GM19452 (cell line): ENCODE measurements around the gene LIN7B.
"Not testable (repeated sequence)": the region's sequence is repeated elsewhere in the genome, so short reads cannot be mapped to it uniquely, and the experiment has no call there.

ENCODE experiments used
- ATAC-seq: cut with Tn5 transposase; IDR thresholded peaks from one replicate; pipeline ENCODE4 v1.9.1; 2021; ENCODE audit not compliant: unreplicated experiment

The LIN7B gene

GRCh38 chr19:49141352-49141751 is 27.2 kb downstream of the LIN7B start:
- no peak for ATAC-seq

DNA sequence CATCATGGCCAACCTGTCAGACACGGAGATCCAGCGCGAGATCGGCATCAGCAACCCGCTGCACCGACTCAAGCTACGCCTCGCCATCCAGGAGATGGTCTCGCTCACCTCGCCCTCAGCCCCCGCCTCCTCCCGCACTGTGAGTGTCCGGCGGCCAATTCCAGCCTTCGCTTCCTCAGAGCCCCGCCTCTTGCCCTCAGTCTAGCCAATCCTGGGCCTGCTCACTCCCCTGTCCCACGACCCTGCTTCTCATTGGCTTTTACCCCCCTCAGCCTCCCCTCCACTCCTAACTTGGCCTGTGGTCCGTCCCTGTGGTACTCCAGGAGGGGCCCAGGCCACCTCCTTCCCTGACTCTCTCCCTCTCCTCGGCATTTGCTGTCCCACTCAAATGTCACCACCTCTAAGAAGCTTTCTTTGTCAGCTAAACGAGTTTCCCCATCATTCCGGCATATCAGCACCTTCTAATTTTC is 28.7 kb downstream of the LIN7B start:
- no peak for ATAC-seq

DNA sequence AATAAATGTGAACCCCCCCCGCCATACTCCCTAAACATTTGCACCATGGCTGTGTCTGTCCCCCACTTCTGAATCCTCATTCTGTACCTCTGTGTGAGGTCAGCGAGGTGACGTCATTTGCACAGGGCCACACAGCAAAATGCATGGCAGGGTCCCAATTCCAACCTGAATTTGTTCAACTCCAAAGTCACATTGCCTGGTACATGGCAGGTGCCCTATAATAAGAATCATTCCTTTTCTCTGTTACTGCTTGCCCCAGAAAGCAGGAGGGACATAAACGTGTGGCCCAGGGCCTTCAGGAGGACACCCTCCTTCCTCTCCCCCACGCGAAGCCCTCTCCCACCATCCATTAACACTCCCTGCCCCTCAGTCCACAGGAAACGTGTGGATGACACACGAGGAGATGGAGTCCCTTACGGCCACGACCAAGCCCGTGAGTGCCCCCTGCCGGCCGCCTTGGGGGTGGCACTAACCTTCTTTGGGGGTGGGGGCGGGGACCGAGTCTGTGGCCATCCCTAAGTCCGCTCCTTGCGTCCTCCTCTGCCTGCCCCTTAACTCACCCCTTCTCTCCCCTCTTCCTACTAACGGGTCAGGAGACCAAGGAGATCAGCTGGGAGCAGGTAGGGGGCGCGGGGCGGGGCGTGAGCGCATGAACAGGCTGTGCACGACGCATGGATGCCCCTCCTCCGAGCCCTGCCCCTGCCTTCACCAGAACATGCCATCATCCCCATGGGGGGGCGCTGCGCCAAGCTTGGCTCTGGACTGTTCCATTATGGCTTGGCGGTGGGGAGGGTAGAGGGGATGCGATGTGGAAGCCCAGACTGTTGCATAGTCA is 31.6 kb downstream of the LIN7B start:
- ATAC-seq, result no peak

DNA sequence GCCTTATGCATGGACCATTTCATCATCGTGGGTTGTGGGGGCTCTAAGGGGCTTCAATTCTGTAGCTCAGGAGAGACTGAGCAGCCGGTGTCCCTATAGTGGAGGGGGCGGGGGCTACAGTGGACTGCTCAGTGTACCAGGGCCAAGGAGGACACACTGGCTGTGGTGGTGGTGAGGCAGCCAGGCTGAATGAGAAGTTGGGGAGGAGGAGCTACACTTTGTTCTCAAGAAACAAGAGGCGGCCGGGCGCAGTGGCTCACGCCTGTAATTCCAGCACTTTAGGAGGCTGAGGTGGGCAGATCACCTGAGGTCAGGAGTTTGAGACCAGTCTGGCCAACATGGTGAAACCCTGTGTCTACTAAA is 32.2 kb downstream of the LIN7B start:
- not testable (repeated sequence) for ATAC-seq

DNA sequence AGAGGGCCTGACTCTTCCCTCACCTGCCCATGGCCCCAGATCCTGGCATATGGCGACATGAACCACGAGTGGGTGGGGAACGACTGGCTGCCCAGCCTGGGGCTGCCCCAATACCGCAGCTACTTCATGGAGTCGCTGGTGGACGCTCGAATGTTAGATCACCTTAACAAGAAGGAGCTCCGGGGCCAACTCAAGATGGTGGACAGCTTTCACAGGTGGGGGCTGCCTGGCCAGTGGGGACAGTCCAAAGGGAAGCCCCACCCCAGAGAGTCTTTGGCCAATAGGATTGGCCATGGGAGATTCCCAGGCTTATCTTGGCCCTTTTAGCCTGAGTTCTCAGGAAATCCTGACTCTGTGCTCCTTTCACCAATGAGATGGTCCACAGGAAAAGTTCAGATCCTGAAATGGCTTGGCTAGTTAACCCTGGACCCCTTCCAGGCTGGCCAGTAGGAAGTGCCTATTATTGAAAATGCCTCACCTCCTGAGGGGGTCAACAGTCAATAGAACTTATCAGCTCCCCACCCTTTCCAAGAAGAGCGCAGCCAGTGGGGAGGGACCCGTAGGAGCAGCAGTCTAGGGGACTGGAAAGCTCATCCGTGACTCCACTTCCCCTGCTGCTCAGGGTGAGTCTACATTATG is 34.0 kb downstream of the LIN7B start:
- ATAC-seq, result no peak

DNA sequence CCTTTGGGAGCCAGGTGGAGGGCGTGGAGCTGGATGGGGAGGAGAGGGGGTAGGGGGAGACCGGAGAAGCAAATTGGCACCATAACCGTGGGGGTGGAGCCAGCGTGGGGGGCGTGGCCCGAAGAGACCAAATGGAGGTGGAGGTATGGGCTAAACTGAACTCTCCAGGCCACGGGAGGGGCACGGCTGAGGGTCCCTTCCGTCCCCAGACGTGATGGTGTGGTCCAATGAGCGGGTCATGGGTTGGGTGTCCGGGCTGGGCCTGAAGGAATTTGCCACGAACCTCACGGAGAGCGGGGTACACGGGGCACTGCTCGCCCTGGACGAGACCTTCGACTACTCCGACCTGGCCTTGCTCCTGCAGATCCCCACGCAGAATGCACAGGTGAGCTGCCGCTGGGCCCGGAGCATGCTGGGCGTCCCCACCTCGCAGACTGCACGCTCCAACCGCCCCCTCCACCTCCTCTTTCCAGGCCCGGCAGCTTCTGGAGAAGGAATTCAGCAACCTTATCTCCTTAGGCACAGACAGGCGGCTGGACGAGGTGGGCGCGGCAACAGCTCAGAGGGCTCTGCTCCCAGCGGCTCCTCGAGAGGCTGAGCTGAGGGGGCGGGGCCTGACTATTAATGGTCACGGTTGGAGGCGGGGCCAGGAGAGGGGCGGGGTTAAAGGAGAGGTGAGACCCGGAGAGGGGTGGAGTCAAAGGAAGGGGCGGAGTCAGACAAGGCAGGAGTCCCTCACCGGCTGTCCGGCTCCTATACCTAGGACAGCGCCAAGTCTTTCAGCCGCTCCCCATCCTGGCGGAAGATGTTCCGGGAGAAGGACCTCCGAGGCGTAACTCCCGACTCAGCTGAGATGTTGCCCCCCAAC is 34.8 kb downstream of the LIN7B start:
- no peak for ATAC-seq

- no peak for ATAC-seq
These were observed 35.5 kb downstream of the LIN7B start for GRCh38 chr19:49149652-49150105.

- ATAC-seq, result no peak
These were observed 36.2 kb downstream of the LIN7B start for GRCh38 chr19:49150106-49150943.

- ATAC-seq, result no peak
These were observed 36.7 kb downstream of the LIN7B start for GRCh38 chr19:49150944-49151243.

- ATAC-seq, result no peak
These were observed 37.3 kb downstream of the LIN7B start for GRCh38 chr19:49151267-49152118.

DNA sequence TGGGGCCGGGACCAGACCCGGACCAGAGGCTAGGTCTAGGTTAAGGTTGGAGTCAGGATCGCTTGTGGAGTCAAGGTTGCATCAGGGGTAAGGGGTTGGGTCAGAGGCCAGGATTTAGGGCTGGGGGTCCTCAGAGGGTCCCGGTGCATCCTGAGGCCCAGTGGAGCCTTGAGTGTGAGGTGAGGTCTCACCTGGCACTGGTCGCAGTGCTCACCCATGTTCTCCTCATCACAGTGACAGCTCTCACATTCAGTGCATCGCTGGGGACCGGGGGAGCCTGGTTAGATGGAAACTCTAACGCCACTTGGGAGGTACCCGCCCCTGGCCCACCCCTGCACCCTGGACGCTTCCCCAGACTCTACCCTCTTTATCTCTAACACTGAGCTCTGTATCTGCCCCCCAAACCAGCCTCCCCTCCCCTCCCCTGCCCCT is 38.0 kb downstream of the LIN7B start:
- ATAC-seq, result no peak

- ATAC-seq, result no peak
These were observed 39.1 kb downstream of the LIN7B start for GRCh38 chr19:49153167-49153809.

DNA sequence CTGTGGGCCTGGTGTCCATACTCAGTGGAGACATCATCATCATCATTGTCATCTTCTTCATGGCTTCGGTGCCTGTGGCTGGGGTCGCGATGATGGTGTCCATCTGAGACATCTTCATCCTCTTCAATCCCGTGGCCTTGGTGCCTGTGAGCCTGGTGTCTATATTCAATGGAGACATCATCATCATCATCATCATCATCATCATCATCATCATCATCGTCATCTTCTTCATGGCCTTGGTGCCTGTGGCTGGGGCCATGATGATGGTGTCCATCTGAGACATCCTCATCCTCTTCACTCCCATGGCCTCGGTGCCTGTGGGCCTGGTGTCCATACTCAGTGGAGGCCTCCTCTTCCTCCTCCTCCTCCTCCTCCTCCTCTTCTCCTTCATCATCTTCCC is 40.1 kb downstream of the LIN7B start:
- ATAC-seq, result no peak

GRCh38 chr19:49155005-49155819 is 41.0 kb downstream of the LIN7B start, which contains the start of gene HRC:
Gene HRC (minus strand): TSS chr19:49155396. CDS start chr19:49155237, 159 bp downstream.
- ATAC-seq, result no peak

GRCh38 chr19:49155820-49156346 is 41.7 kb downstream of the LIN7B start:
- ATAC-seq, result no peak

DNA sequence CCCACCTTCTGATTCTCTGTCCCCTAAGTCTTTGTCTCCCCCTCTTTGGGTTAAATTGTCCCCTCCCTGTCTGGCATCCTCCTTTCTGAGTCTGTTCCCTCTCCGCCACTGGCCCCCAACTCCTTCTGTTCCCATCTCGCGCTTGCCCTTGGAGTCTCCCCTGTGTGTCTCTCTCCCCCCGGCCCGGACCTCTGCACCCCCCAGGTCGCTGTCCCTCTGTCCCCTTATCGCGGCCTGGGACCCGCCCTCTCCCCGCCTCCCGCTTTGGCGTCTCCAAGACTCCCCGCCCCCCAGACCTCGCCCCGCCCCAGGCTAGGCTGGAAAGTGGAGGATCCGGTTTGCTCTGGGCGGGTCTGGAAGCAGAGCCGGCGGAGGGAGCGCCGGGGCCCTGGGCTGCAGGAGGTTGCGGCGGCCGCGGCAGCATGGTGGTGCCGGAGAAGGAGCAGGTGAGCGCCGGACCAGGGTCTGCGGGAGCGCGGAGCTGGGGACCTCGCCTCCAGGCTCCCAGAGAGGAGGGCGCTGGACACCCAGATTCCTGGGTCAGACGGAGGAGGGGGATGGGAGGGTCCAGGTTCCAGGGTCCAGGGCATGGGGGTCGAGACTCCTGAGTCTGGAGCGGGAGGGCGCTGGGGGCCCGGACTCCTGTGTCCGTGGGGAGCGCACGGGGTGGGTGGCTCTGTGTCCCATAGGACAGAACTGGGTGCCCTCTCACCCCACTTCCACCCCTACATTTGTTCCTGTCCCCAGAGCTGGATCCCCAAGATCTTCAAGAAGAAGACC is 43.5 kb downstream of the LIN7B start, which contains the start of gene TRPM4:
TRPM4 (plus strand) TSS at position 348 of the 780 bp plus-strand sequence; CDS start at position 423, 75 bp downstream.
- no peak for ATAC-seq
